ENCODE results near the gene SGO2. TPM values are rescaled to one million over a fixed set of nuclear protein-coding genes. Genes with fewer than 3 reads are reported as not detected.

The SGO2 gene
- total and polyA plus RNA-seq, 8 donors: 3.6 to 26.2 (median 14.2) TPM

- Histone ChIP-seq H3K27me3 (no peaks in the 10 kb centered on the region), H3K36me3 (peaks cover 0 to 40% of the 10 kb centered on the region in 2 donors), H3K27ac (no peak overlapping the region), H3K4me1 (no peaks in the 10 kb centered on the region), H3K4me3 (no peak overlapping the region), H3K9me3 (no peaks in the 10 kb centered on the region)
- TF ChIP-seq CTCF (IDR thresholded peaks at IDR 0.05): no peak
- ATAC-seq (no peak), DNase-seq (no peak)
- intact Hi-C loops (cut with DNase I): loop anchor here in 1 of 2 donors (5.0 kb wide), 1 partner anchor 511 kb away; no protein-coding TSS in a partner anchor
These were observed 37.8 kb upstream of the SGO2 start for GRCh38 chr2:200488169-200488568.

- Histone ChIP-seq H3K4me3 (no peak overlapping the region), H3K9me3 (no peaks in the 10 kb centered on the region), H3K27me3 (no peaks in the 10 kb centered on the region), H3K27ac (no peak overlapping the region), H3K36me3 (peaks cover 0 to 57% of the 10 kb centered on the region in 2 donors), H3K4me1 (no peaks in the 10 kb centered on the region)
- no peak for DNase-seq
- TF ChIP-seq CTCF (IDR thresholded peaks at IDR 0.05): no peak
- intact Hi-C loops (cut with DNase I): no loop called here
- no peak for ATAC-seq
These were observed 36.0 kb upstream of the SGO2 start for GRCh38 chr2:200490001-200490400.

GRCh38 chr2:200492656-200493055 lies 33.4 kb upstream of the SGO2 start:
- no peak for DNase-seq
- no peaks in the 10 kb centered on the region for H3K9me3 ChIP-seq
- H3K4me1 ChIP-seq: no peaks in the 10 kb centered on the region
- TF ChIP-seq CTCF (IDR thresholded peaks at IDR 0.05): no peak
- no peak overlapping the region for H3K4me3 ChIP-seq
- peaks cover 0 to 81% of the 10 kb centered on the region in 2 donors for H3K36me3 ChIP-seq
- ATAC-seq: no peak
- H3K27ac ChIP-seq: no peak overlapping the region
- intact Hi-C loops (cut with DNase I): no loop called here
- H3K27me3 ChIP-seq: no peaks in the 10 kb centered on the region

- DNase-seq (no peak), ATAC-seq (no peak)
- H3K4me3 ChIP-seq: no peak overlapping the region
- no peaks in the 10 kb centered on the region for H3K27me3 ChIP-seq
- intact Hi-C loops (cut with DNase I): no loop called here
- peaks cover 0 to 92% of the 10 kb centered on the region in 2 donors for H3K36me3 ChIP-seq
- no peak overlapping the region for H3K27ac ChIP-seq
- no peak for TF ChIP-seq CTCF (IDR thresholded peaks at IDR 0.05)
- H3K9me3 ChIP-seq: no peaks in the 10 kb centered on the region
- no peaks in the 10 kb centered on the region for H3K4me1 ChIP-seq
These were observed 32.0 kb upstream of the SGO2 start for GRCh38 chr2:200494048-200494447.

GRCh38 chr2:200496696-200497095 lies 29.3 kb upstream of the SGO2 start:
- Histone ChIP-seq H3K9me3 (no peaks in the 10 kb centered on the region), H3K36me3 (peaks cover 0 to 67% of the 10 kb centered on the region in 2 donors), H3K4me3 (no peak overlapping the region), H3K4me1 (no peaks in the 10 kb centered on the region), H3K27ac (no peak overlapping the region), H3K27me3 (no peaks in the 10 kb centered on the region)
- TF ChIP-seq CTCF (IDR thresholded peaks at IDR 0.05): no peak
- DNase-seq (no peak), ATAC-seq (no peak)
- intact Hi-C loops (cut with DNase I): no loop called here
